OCI-LY1 (cell line): Measurements from ENCODE around the gene STX12.

Source experiments
- EZH2 ChIP-seq: fragments of 200-600 bp; sonication (generic), shearing (Covaris generic); IDR thresholded peaks from 2 replicates; pipeline ENCODE4 v1.8.0; 2017; ENCODE audit warnings: borderline replicate concordance, mixed run types, mild to moderate bottlenecking, antibody characterized with exemption, low read length, moderate library complexity, mixed read lengths
- TF ChIP-seq, protein P1 (sequence below): fragments of 200-600 bp; sonication (generic), shearing (Covaris generic); IDR thresholded peaks from 2 replicates; pipeline ENCODE4 v1.5.1; 2017; ENCODE audit warnings: mild to moderate bottlenecking, antibody characterized with exemption, low read length, moderate library complexity, mixed read lengths

DNA sequence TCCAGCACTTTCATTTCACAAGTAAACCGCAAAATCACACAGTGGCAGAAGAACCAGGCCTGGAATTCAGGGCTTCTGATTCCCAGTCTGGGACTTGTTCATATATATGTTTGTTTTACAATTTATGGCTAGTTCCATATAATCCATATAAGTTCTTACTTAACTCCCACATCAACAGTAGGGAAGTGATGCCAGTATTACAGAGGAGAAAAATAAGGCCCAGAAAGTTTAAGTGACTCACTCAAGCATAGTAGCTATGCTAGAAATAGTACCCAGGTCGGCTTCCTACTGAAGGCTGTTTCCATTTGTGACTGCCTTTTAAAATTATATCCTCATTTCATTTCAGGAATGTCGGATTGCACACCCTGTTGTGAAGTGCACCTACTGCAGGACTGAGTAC, 45.9 kb upstream of the STX12 start:
- TF ChIP-seq, protein P1, sequence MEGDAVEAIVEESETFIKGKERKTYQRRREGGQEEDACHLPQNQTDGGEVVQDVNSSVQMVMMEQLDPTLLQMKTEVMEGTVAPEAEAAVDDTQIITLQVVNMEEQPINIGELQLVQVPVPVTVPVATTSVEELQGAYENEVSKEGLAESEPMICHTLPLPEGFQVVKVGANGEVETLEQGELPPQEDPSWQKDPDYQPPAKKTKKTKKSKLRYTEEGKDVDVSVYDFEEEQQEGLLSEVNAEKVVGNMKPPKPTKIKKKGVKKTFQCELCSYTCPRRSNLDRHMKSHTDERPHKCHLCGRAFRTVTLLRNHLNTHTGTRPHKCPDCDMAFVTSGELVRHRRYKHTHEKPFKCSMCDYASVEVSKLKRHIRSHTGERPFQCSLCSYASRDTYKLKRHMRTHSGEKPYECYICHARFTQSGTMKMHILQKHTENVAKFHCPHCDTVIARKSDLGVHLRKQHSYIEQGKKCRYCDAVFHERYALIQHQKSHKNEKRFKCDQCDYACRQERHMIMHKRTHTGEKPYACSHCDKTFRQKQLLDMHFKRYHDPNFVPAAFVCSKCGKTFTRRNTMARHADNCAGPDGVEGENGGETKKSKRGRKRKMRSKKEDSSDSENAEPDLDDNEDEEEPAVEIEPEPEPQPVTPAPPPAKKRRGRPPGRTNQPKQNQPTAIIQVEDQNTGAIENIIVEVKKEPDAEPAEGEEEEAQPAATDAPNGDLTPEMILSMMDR = no peak
- no peak for TF ChIP-seq EZH2
